Mammary epithelial cell (primary cell): ENCODE measurements around the gene VIPR2.

Source experiments
- CTCF ChIP-seq, 2 donors: IDR thresholded peaks in 1 of 2; conservative IDR thresholded peaks in 1 of 2; 2 replicates each; pipeline ENCODE4 v1.5.1; 2011 to 2012; ENCODE audit warnings: inconsistent platforms in 2 of 2, low read length in 2 of 2, mild to moderate bottlenecking in 2 of 2, control low read depth in 1 of 2, low read depth in 1 of 2; ENCODE audit not compliant: insufficient read depth in 1 of 2; ENCODE audit errors: extremely low read depth in 1 of 2
- EZH2 ChIP-seq: IDR thresholded peaks from 2 replicates; pipeline ENCODE4 v1.6.1; 2012; ENCODE audit warnings: low read length, inconsistent platforms, borderline replicate concordance

GRCh38 chr7:159061209-159061608 is 83.5 kb downstream of the VIPR2 start:
- TF ChIP-seq CTCF (conservative IDR thresholded peaks at IDR 0.05 in 1 of 2, IDR thresholded peaks at IDR 0.05 in 1 of 2; ENCODE audit: extremely low read depth in 1 of 2, insufficient read depth in 1 of 2, low read depth in 1 of 2, low read length in 2 of 2) (no peak), EZH2 (no peak)
